22Rv1 (cell line): ENCODE measurements around the gene DDX60.

ENCODE experiments used
- ZFX ChIP-seq: fragments of 450-650 bp; IDR thresholded peaks from 2 replicates; pipeline ENCODE4 v1.6.1; 2017; ENCODE audit warnings: antibody characterized with exemption, borderline replicate concordance
- TF ChIP-seq, protein P1 (sequence below): fragments of 450-650 bp; IDR thresholded peaks from 2 replicates; pipeline ENCODE4 v1.5.1; 2017; ENCODE audit warnings: mild to moderate bottlenecking

GRCh38 chr4:168274871-168275270 is 43.7 kb downstream of the DDX60 start:
- TF ChIP-seq, protein P1, sequence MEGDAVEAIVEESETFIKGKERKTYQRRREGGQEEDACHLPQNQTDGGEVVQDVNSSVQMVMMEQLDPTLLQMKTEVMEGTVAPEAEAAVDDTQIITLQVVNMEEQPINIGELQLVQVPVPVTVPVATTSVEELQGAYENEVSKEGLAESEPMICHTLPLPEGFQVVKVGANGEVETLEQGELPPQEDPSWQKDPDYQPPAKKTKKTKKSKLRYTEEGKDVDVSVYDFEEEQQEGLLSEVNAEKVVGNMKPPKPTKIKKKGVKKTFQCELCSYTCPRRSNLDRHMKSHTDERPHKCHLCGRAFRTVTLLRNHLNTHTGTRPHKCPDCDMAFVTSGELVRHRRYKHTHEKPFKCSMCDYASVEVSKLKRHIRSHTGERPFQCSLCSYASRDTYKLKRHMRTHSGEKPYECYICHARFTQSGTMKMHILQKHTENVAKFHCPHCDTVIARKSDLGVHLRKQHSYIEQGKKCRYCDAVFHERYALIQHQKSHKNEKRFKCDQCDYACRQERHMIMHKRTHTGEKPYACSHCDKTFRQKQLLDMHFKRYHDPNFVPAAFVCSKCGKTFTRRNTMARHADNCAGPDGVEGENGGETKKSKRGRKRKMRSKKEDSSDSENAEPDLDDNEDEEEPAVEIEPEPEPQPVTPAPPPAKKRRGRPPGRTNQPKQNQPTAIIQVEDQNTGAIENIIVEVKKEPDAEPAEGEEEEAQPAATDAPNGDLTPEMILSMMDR = no peak
- no peak for TF ChIP-seq ZFX
